Adipocyte (in vitro differentiated cells): Measurements from ENCODE around the gene GFI1.

Experiments
- DNase-seq: peaks from one replicate; pipeline ENCODE4 v3.0.0-alpha.2; 2015; ENCODE audit warnings: low read depth
- H3K27me3 ChIP-seq: replicated peaks from 2 replicates; pipeline ENCODE4 v1.7.0; 2013; ENCODE audit warnings: mild to moderate bottlenecking, low read length, moderate library complexity; ENCODE audit not compliant: control insufficient read depth, insufficient read depth
- H3K36me3 ChIP-seq: 2 replicates; pipeline ENCODE4 v1.7.0; 2013; ENCODE audit warnings: low read length, mild to moderate bottlenecking, moderate library complexity; ENCODE audit not compliant: control insufficient read depth, insufficient read depth, severe bottlenecking
- H3K4me1 ChIP-seq: 2 replicates; pipeline ENCODE4 v1.7.0; 2013; ENCODE audit warnings: mild to moderate bottlenecking, low read length, moderate library complexity; ENCODE audit not compliant: control insufficient read depth, insufficient read depth
- H3K4me3 ChIP-seq: 2 replicates; pipeline ENCODE4 v1.7.0; 2013; ENCODE audit warnings: mild to moderate bottlenecking, low read length, moderate library complexity
- H3K9ac ChIP-seq: 2 replicates; pipeline ENCODE4 v1.7.0; 2013; ENCODE audit warnings: mild to moderate bottlenecking, low read length, moderate library complexity
- H3K9me3 ChIP-seq: 2 replicates; pipeline ENCODE4 v1.7.0; 2013; ENCODE audit warnings: mild to moderate bottlenecking, low read length, moderate library complexity; ENCODE audit not compliant: control insufficient read depth

GFI1 gene

DNA sequence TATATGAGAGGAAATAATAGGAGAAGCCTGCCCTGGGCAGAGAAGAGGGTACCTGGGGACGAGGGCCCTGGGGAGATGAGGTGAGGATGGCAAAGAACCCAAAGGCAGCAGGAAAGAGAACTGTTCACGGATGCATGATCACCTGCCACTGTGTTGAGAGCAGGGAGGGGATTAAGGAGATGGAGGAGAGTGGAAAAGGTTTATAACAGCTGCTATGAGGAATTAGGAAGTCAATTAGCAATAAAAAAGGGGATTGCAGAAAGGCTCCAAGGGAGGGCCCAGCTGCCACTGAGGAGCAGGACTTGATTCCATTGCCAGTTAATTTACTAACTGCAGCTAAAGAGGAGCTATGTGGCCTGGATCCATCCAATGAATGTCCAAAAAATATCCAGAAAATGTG, 61.1 kb downstream of the GFI1 start:
- H3K27me3 ChIP-seq, result no peaks in the 10 kb centered on the region
- no peak for DNase-seq
- H3K9ac ChIP-seq, result no peak overlapping the region
- no peaks in the 10 kb centered on the region for H3K4me1 ChIP-seq
- no peak overlapping the region for H3K4me3 ChIP-seq
- H3K9me3 ChIP-seq, result no peaks in the 10 kb centered on the region
- H3K36me3 ChIP-seq, result no peaks in the 10 kb centered on the region
